Neural progenitor cell (in vitro differentiated cells): ENCODE measurements around the gene CD160. TPM values are rescaled to one million over a fixed set of nuclear protein-coding genes. Genes with fewer than 3 reads are reported as not detected.
"Not testable (repeated sequence)": the region's sequence is repeated elsewhere in the genome, so short reads cannot be mapped to it uniquely, and the experiment has no call there.

Experiments used
- DNase-seq: peaks from one replicate; pipeline ENCODE4 v3.0.0-alpha.2; 2016; ENCODE audit warnings: low spot score
- H2AFZ ChIP-seq: fragments of 200-600 bp; sonication (generic); replicated peaks from 2 replicates; pipeline ENCODE4 v1.6.1; 2016; ENCODE audit warnings: antibody characterized with exemption
- H3F3A ChIP-seq: fragments of 200-600 bp; sonication (generic); 2 replicates; pipeline ENCODE4 v1.6.1; 2016; ENCODE audit warnings: antibody characterized with exemption, low read depth
- H3K27ac ChIP-seq: fragments of 200-600 bp; sonication (generic); 2 replicates; pipeline ENCODE4 v1.5.1; 2016; ENCODE audit warnings: mild to moderate bottlenecking
- H3K27me3 ChIP-seq: fragments of 200-600 bp; sonication (generic); 2 replicates; pipeline ENCODE4 v1.6.1; 2016; ENCODE audit warnings: mild to moderate bottlenecking, moderate library complexity
- H3K36me3 ChIP-seq: fragments of 200-600 bp; sonication (generic); 2 replicates; pipeline ENCODE4 v1.5.1; 2016
- H3K4me1 ChIP-seq: fragments of 200-600 bp; sonication (generic); 2 replicates; pipeline ENCODE4 v1.6.1; 2016; ENCODE audit warnings: mixed run types
- H3K4me2 ChIP-seq: fragments of 200-600 bp; sonication (generic); 2 replicates; pipeline ENCODE4 v1.6.1; 2016
- H3K4me3 ChIP-seq: fragments of 200-600 bp; sonication (generic); 2 replicates; pipeline ENCODE4 v1.5.1; 2016
- H3K79me2 ChIP-seq: fragments of 200-600 bp; sonication (generic); 2 replicates; pipeline ENCODE4 v1.6.1; 2016; ENCODE audit warnings: low read depth
- H3K9ac ChIP-seq: fragments of 200-600 bp; sonication (generic); 2 replicates; pipeline ENCODE4 v1.6.1; 2016
- H3K9me3 ChIP-seq: fragments of 200-600 bp; sonication (generic); 2 replicates; pipeline ENCODE4 v1.5.1; 2016; ENCODE audit warnings: low read depth
- H4K20me1 ChIP-seq: fragments of 200-600 bp; sonication (generic); 2 replicates; pipeline ENCODE4 v1.6.1; 2016; ENCODE audit warnings: low read depth
- H3K27ac Mint-ChIP-seq: 3 replicates; pipeline ENCODE4 v1.8.0; 2021; ENCODE audit warnings: mixed read lengths
- H3K27me3 Mint-ChIP-seq: 2 replicates; pipeline ENCODE4 v1.8.0; 2022; ENCODE audit warnings: low read depth, mild to moderate bottlenecking, inconsistent platforms, moderate library complexity, mixed read lengths; ENCODE audit not compliant: insufficient read depth
- H3K36me3 Mint-ChIP-seq: 3 replicates; pipeline ENCODE4 v1.8.0; 2021; ENCODE audit warnings: mixed read lengths
- H3K4me1 Mint-ChIP-seq: 3 replicates; pipeline ENCODE4 v1.8.0; 2021; ENCODE audit warnings: mixed read lengths
- H3K4me3 Mint-ChIP-seq: 3 replicates; pipeline ENCODE4 v1.8.0; 2021; ENCODE audit warnings: mild to moderate bottlenecking, moderate library complexity, mixed read lengths
- H3K9me3 Mint-ChIP-seq: 3 replicates; pipeline ENCODE4 v1.8.0; 2020; ENCODE audit warnings: mixed read lengths
- EZH2 ChIP-seq: fragments of 200-600 bp; sonication (generic); IDR thresholded peaks from 2 replicates; pipeline ENCODE4 v1.6.1; 2017; ENCODE audit warnings: antibody characterized with exemption, mild to moderate bottlenecking, moderate library complexity
- EZH2phosphoT487 ChIP-seq: fragments of 200-600 bp; sonication (generic); IDR thresholded peaks from 2 replicates; pipeline ENCODE4 v1.6.1; 2017; ENCODE audit warnings: antibody characterized with exemption
- total RNA-seq: library from RNA; depleted of rRNA; stranded (reverse); fragments of >200 nt; gene quantifications from 2 replicates; pipeline ENCODE4 v1.2.3, GENCODE V29; 2015; ENCODE audit warnings: low replicate concordance
- TF ChIP-seq, protein P1 (sequence below): fragments of 200-600 bp; sonication (generic); IDR thresholded peaks from 2 replicates; pipeline ENCODE4 v1.5.1; 2017; ENCODE audit warnings: antibody characterized with exemption, mild to moderate bottlenecking

Gene CD160, protein sequence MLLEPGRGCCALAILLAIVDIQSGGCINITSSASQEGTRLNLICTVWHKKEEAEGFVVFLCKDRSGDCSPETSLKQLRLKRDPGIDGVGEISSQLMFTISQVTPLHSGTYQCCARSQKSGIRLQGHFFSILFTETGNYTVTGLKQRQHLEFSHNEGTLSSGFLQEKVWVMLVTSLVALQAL
- not detected in 2 replicates for total RNA-seq

DNA sequence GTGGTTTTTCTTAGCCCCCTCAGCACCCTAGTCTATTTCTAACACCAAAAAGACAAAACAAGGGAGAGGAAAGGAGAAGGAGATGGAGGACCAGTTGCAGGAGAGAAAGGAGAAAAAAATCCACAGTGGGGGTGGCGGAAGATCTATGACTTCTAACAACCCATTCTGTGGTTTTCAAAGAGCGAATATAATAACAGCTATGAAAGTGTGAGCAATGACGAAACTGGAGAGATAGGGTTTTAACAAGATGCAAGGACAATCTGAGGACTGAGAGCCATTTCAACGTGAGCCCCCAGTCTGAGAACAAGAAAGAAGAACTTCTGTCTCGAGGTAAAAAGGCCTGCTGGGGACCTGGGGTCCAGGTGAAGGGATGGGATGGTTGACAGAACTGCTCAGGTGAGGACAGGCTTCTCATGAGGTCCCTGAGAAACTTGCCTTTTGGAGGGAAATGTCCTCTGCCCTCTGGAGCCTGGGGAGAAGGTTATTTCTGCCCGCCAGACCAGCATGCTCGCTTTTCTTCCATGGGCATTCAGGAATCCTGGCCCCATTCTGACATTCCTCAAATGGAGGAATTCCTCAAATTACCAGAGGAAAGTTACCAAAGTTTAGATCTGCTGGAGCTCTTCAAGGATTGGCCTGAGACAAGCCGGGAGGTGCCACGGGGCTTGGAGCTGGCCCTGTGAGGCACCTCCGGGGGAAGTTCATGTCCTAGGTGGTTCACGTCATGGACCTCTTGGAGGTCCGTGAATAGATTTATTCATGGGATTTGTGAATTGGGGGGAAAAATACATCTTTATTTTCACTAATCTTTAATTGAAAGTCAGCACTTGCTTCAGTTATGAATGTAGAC is at the start of gene CD160:
Gene CD160 (plus strand): TSS at position 270 of the 850 bp plus-strand sequence. CDS start 8,829 bp downstream, outside the sequence.
- no peaks in the 10 kb centered on the region for H3K9me3 ChIP-seq
- H3K36me3 ChIP-seq, result no peaks in the 10 kb centered on the region
- Mint-ChIP-seq H3K4me3 (no peak within 1 kb of the TSS), H3K4me1 (peaks cover 22% of the 10 kb centered on the region), H3K27me3 (peaks cover 2% of the 10 kb centered on the region), H3K27ac (no peak within 1 kb of the TSS), H3K9me3 (no peaks in the 10 kb centered on the region), H3K36me3 (no peaks in the 10 kb centered on the region)
- no peak within 1 kb of the TSS for H3K4me2 ChIP-seq
- H3K79me2 ChIP-seq, result no peaks in the 10 kb centered on the region
- no peak for DNase-seq
- peaks cover 34% of the 10 kb centered on the region for H3K27me3 ChIP-seq
- no peak within 1 kb of the TSS for H3K27ac ChIP-seq
- no peak within 1 kb of the TSS for H3K9ac ChIP-seq
- peaks cover 6% of the 10 kb centered on the region for H3F3A ChIP-seq
- no peak within 1 kb of the TSS for H3K4me3 ChIP-seq
- H4K20me1 ChIP-seq, result no peaks in the 10 kb centered on the region
- no peak for TF ChIP-seq EZH2
- TF ChIP-seq EZH2phosphoT487, result no peak
- TF ChIP-seq, protein P1, sequence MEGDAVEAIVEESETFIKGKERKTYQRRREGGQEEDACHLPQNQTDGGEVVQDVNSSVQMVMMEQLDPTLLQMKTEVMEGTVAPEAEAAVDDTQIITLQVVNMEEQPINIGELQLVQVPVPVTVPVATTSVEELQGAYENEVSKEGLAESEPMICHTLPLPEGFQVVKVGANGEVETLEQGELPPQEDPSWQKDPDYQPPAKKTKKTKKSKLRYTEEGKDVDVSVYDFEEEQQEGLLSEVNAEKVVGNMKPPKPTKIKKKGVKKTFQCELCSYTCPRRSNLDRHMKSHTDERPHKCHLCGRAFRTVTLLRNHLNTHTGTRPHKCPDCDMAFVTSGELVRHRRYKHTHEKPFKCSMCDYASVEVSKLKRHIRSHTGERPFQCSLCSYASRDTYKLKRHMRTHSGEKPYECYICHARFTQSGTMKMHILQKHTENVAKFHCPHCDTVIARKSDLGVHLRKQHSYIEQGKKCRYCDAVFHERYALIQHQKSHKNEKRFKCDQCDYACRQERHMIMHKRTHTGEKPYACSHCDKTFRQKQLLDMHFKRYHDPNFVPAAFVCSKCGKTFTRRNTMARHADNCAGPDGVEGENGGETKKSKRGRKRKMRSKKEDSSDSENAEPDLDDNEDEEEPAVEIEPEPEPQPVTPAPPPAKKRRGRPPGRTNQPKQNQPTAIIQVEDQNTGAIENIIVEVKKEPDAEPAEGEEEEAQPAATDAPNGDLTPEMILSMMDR, result no peak
- no peak within 1 kb of the TSS for H2AFZ ChIP-seq
- H3K4me1 ChIP-seq, result peaks cover 14% of the 10 kb centered on the region

DNA sequence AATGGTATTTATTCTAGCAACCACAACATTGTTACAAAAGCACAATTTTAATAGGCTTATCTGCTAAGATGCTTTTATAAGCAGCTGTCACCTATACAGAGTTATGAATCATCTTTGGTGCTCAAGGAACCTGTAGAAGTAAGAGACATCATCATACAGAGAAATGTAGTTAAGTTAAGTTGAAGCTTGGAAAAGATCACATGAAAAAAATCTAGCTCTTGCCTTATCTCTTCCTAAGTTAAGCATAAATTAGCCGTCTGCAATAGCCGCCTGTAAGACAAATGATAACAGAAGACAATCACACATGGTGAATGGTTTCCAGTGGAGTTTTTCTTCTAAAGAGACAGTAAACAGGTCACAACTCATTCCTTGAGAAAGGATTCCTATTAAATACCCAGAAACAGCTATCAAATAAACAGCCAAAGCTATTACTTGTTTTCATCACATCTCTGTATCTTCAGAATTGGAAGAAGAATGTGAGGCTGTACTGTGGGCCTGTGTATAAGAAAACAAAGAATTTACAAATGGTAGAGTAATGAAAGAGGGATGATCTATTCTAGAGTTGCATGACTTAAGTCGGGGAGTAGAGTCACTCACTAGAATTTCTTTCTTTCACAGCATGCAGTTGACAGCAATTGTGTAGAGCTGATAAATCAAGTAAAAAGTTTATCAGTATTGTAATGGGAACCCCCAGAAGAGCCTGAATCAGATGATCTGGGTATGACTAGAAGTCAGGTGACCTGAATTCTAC is 48.1 kb upstream of the CD160 start:
- H3K4me1 Mint-ChIP-seq, H3K9me3 Mint-ChIP-seq, H3K27ac Mint-ChIP-seq, H3K79me2 ChIP-seq, H3K4me2 ChIP-seq, DNase-seq, H3K4me3 Mint-ChIP-seq, H3K9ac ChIP-seq, H3K4me3 ChIP-seq, H4K20me1 ChIP-seq, H3F3A ChIP-seq, H3K27ac ChIP-seq, H3K36me3 Mint-ChIP-seq, H3K9me3 ChIP-seq, H3K36me3 ChIP-seq, H2AFZ ChIP-seq, H3K27me3 Mint-ChIP-seq, H3K27me3 ChIP-seq, H3K4me1 ChIP-seq: not testable (repeated sequence)

DNA sequence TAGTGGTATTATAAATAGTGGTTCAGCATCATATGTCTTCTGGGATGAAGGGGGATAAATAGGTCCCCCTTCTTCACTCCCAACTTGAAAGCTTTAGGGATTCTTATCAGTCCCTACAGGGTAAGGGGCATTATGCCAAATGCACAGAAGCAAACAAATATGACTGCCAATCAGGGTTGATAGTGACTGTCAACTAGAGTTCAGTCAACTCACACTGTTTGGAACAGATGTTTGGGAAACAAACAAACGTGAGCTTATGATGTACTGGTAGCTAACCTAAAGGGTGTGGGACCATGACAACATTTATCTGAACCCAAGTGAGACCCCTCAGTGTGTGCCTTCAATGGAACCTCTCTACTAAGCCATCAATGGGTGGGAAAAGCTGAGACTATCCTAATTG is 46.1 kb upstream of the CD160 start:
- not testable (repeated sequence) for H3F3A ChIP-seq, H3K27me3 Mint-ChIP-seq, DNase-seq, H3K4me2 ChIP-seq, H3K79me2 ChIP-seq, H2AFZ ChIP-seq, H4K20me1 ChIP-seq, H3K9me3 ChIP-seq, H3K4me1 ChIP-seq, H3K36me3 ChIP-seq, H3K9ac ChIP-seq, H3K4me3 Mint-ChIP-seq, H3K36me3 Mint-ChIP-seq, H3K27me3 ChIP-seq, H3K9me3 Mint-ChIP-seq, H3K27ac ChIP-seq, H3K27ac Mint-ChIP-seq, H3K4me3 ChIP-seq, H3K4me1 Mint-ChIP-seq

DNA sequence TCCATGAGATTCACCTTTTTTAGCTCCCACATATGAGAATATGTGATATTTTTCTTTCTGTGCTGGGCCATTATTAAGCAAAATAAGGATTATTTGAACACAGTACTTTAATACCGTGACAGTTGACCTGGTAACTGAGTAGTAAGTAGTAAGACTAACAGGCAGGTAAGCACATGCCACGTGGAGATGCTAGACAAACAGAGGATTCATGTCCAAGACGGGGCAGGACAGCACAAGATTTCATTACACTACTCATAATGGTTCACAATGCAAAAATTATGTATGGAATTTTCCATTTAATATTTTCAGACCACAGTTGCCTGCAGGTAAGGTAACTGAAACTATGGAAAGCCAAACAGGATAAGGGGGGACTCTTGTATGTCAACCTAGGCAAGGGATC is 34.4 kb upstream of the CD160 start:
- H3K27ac Mint-ChIP-seq, H3K27me3 ChIP-seq, H3K27ac ChIP-seq, H3K27me3 Mint-ChIP-seq, H3K9ac ChIP-seq, H3K79me2 ChIP-seq, H3F3A ChIP-seq, H3K4me3 Mint-ChIP-seq, H3K4me1 ChIP-seq, H3K4me3 ChIP-seq, DNase-seq, H3K36me3 Mint-ChIP-seq, H3K9me3 ChIP-seq, H3K36me3 ChIP-seq, H3K4me1 Mint-ChIP-seq, H3K9me3 Mint-ChIP-seq, H2AFZ ChIP-seq, H4K20me1 ChIP-seq, H3K4me2 ChIP-seq: not testable (repeated sequence)

DNA sequence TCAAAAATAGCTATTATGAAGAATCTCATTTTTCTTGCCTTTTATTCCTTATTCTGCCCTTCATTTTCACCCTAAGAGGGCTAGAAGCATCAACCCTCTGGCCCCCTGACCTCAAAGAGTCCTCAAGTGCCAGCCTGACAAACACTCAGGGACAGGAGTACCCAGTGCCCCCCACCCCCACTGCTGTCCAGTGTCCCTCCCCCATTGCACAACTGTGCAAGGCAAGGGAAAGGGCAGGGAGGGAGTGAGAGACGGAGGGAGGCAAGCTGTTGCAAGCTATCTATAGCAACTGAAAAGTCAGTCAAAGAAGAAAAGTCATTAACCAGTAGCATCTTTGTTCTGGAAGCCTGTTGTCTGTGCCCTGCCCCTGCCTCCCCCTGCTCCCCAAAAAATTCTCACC is 33.2 kb upstream of the CD160 start:
- not testable (repeated sequence) for H2AFZ ChIP-seq, H4K20me1 ChIP-seq, H3K4me2 ChIP-seq, H3K9me3 ChIP-seq, H3K27me3 ChIP-seq, H3K27ac Mint-ChIP-seq, H3K9ac ChIP-seq, H3K36me3 Mint-ChIP-seq, H3K9me3 Mint-ChIP-seq, H3K36me3 ChIP-seq, H3F3A ChIP-seq, H3K4me1 Mint-ChIP-seq, H3K27ac ChIP-seq, H3K4me3 Mint-ChIP-seq, H3K79me2 ChIP-seq, H3K27me3 Mint-ChIP-seq, H3K4me3 ChIP-seq, H3K4me1 ChIP-seq, DNase-seq
